Chondrocyte (in vitro differentiated cells): Measurements from ENCODE around the gene C3orf18. TPM values are rescaled to one million over a fixed set of nuclear protein-coding genes. Genes with fewer than 3 reads are reported as not detected.

Experiments
- DNase-seq: peaks from one replicate; pipeline ENCODE4 v3.0.0; 2021; ENCODE audit warnings: mixed read lengths, low spot score
- H3K27ac Mint-ChIP-seq: one replicate; pipeline ENCODE4 v1.8.0; 2021; ENCODE audit warnings: mild to moderate bottlenecking, moderate library complexity, mixed read lengths; ENCODE audit not compliant: unreplicated experiment
- H3K27me3 Mint-ChIP-seq: 2 replicates; pipeline ENCODE4 v1.8.0; 2021; ENCODE audit warnings: low read depth, mixed read lengths
- H3K36me3 Mint-ChIP-seq: 2 replicates; pipeline ENCODE4 v1.8.0; 2021; ENCODE audit warnings: low read depth, mixed read lengths
- H3K4me1 Mint-ChIP-seq: 2 replicates; pipeline ENCODE4 v1.8.0; 2021; ENCODE audit warnings: low read depth, mild to moderate bottlenecking, mixed read lengths
- H3K4me3 Mint-ChIP-seq: one replicate; pipeline ENCODE4 v1.8.0; 2021; ENCODE audit warnings: mild to moderate bottlenecking, moderate library complexity, mixed read lengths; ENCODE audit not compliant: unreplicated experiment
- H3K9me3 Mint-ChIP-seq: 2 replicates; pipeline ENCODE4 v1.8.0; 2021; ENCODE audit warnings: low read depth, mixed read lengths
- CTCF ChIP-seq: fragments of 200-600 bp; sonication (generic); IDR thresholded peaks from 2 replicates; pipeline ENCODE4 v1.5.0; 2021; ENCODE audit warnings: antibody characterized with exemption, mild to moderate bottlenecking, moderate library complexity
- total RNA-seq: library from RNA; stranded (reverse); gene quantifications from 3 replicates; pipeline ENCODE4 v1.2.1, GENCODE V29; 2021

Gene C3orf18
- total RNA-seq, 1 donor from 2014 or later: 5.8 TPM

- H3K27ac Mint-ChIP-seq: no peak overlapping the region
- no peaks in the 10 kb centered on the region for H3K36me3 Mint-ChIP-seq
These were observed 57.2 kb downstream of the C3orf18 start for GRCh38 chr3:50510325-50510724.

GRCh38 chr3:50509715-50510114 lies 57.8 kb downstream of the C3orf18 start:
- no peak for DNase-seq
- Mint-ChIP-seq H3K27ac (no peak overlapping the region), H3K9me3 (no peaks in the 10 kb centered on the region), H3K4me1 (no peaks in the 10 kb centered on the region), H3K4me3 (no peak overlapping the region), H3K27me3 (peaks cover 37% of the 10 kb centered on the region), H3K36me3 (no peaks in the 10 kb centered on the region)
- TF ChIP-seq CTCF: no peak

More at GRCh38 chr3:50510325-50510724, 57.2 kb downstream of the C3orf18 start:
- peaks cover 33% of the 10 kb centered on the region for H3K27me3 Mint-ChIP-seq
- no peak overlapping the region for H3K4me3 Mint-ChIP-seq
- no peak for TF ChIP-seq CTCF
- no peak for DNase-seq
- peaks cover 1% of the 10 kb centered on the region for H3K4me1 Mint-ChIP-seq
- H3K9me3 Mint-ChIP-seq: no peaks in the 10 kb centered on the region

GRCh38 chr3:50508821-50509220 lies 58.7 kb downstream of the C3orf18 start:
- TF ChIP-seq CTCF: no peak
- H3K9me3 Mint-ChIP-seq: no peaks in the 10 kb centered on the region

More at GRCh38 chr3:50508821-50509220, 58.7 kb downstream of the C3orf18 start:
- no peak for DNase-seq
- Mint-ChIP-seq H3K36me3 (no peaks in the 10 kb centered on the region), H3K27me3 (peaks cover 36% of the 10 kb centered on the region), H3K27ac (no peak overlapping the region), H3K4me3 (no peak overlapping the region), H3K4me1 (no peaks in the 10 kb centered on the region)

Other genes starting within 250 kb of the C3orf18 start
- gene HYAL2, start 245.0 kb downstream of the C3orf18 start, total RNA-seq: 31.3 to 37.0 TPM (median 36.8 TPM) in 3 replicates
- gene TUSC2, start 239.5 kb downstream of the C3orf18 start, total RNA-seq: 15.3 to 18.6 TPM (median 17.0 TPM) in 3 replicates
- gene RASSF1, start 226.9 kb downstream of the C3orf18 start, total RNA-seq: 17.3 to 22.4 TPM (median 21.8 TPM) in 3 replicates
- gene ZMYND10, start 222.0 kb downstream of the C3orf18 start, total RNA-seq: 0.41 to 2.0 TPM (median 1.1 TPM) in 3 replicates
- gene NPRL2, start 217.0 kb downstream of the C3orf18 start, total RNA-seq: 19.8 to 26.9 TPM (median 21.7 TPM) in 3 replicates
- 18.2 to 29.4 TPM (median 19.5 TPM) in 3 replicates for gene CYB561D2, start 216.9 kb downstream of the C3orf18 start, total RNA-seq
- 45.8 to 51.8 TPM (median 50.4 TPM) in 3 replicates for gene TMEM115, start 208.2 kb downstream of the C3orf18 start, total RNA-seq
- 0.34 to 0.46 TPM (median 0.40 TPM) in 3 replicates for gene CACNA2D2, start 64.1 kb downstream of the C3orf18 start, total RNA-seq
- 15.1 to 20.1 TPM (median 15.2 TPM) in 3 replicates for gene HEMK1, start 1.8 kb upstream of the C3orf18 start, total RNA-seq
- gene CISH, start 44.0 kb upstream of the C3orf18 start, total RNA-seq: 0.85 to 1.8 TPM (median 1.8 TPM) in 3 replicates
- gene MAPKAPK3, start 49.4 kb upstream of the C3orf18 start, total RNA-seq: 13.6 to 21.2 TPM (median 20.9 TPM) in 3 replicates
- gene DOCK3, start 107.2 kb upstream of the C3orf18 start, total RNA-seq: 0.15 to 0.25 TPM (median 0.17 TPM) in 3 replicates